SK-N-SH (cell line): Measurements from ENCODE around the gene UGT2A3. TPM values are rescaled to one million over a fixed set of nuclear protein-coding genes. Genes with fewer than 3 reads are reported as not detected.

Experiments used
- CTCF ChIA-PET: fragments of 300-600, 350-600 bp; formaldehyde crosslinking; extraction: SDS; loops from one replicate; lab custom pipeline; 2021; lab: Yijun Ruan, JAX
- POLR2A ChIA-PET: fragments of 350-600 bp; sonication (Branson Sonifier 250); formaldehyde crosslinking; extraction: SDS; loops from one replicate; lab custom pipeline; 2020; ENCODE audit warnings: antibody characterized with exemption, inconsistent platforms; lab: Yijun Ruan, JAX
- DNase-seq: peaks from one replicate; pipeline ENCODE4 v3.0.0; 2012
- H2AFZ ChIP-seq: fragments of 200-600 bp; sonication (generic); 2 replicates; pipeline ENCODE4 v1.8.1; 2016; ENCODE audit warnings: antibody characterized with exemption, mild to moderate bottlenecking, low read depth
- H3F3A ChIP-seq: fragments of 200-600 bp; sonication (generic); replicated peaks from 2 replicates; pipeline ENCODE3; 2016; ENCODE audit warnings: antibody characterized with exemption, mild to moderate bottlenecking; ENCODE audit not compliant: insufficient read depth
- H3K27ac ChIP-seq, 2 experiments: fragments of 200-500 bp in 1 of 2; fragments of 200-600 bp in 1 of 2; sonication (Bioruptor generic) in 1 of 2; sonication (generic), shearing (Covaris generic) in 1 of 2; 2 replicates each; pipeline versions ENCODE4 v1.5.1 to v1.6.1; 2014 to 2016; ENCODE audit warnings: low read depth in 2 of 2, inconsistent platforms in 1 of 2, low read length in 1 of 2, mild to moderate bottlenecking in 1 of 2, mixed read lengths in 1 of 2
- H3K27me3 ChIP-seq: fragments of 200-600 bp; sonication (generic), shearing (Covaris generic); 2 replicates; pipeline ENCODE4 v1.6.1; 2016; ENCODE audit warnings: mixed run types; ENCODE audit not compliant: insufficient read depth
- H3K36me3 ChIP-seq, 2 experiments: fragments of 200-500 bp in 1 of 2; fragments of 200-600 bp in 1 of 2; sonication (Bioruptor generic) in 1 of 2; sonication (generic) in 1 of 2; replicated peaks in 1 of 2; 2 replicates each; pipeline versions ENCODE3 to v1.5.1; 2014 to 2016; ENCODE audit warnings: low read length in 1 of 2, mild to moderate bottlenecking in 1 of 2; ENCODE audit not compliant: insufficient read depth in 2 of 2, control insufficient read depth in 1 of 2
- H3K4me1 ChIP-seq, 2 experiments: fragments of 200-500 bp in 1 of 2; fragments of 200-600 bp in 1 of 2; sonication (Bioruptor generic) in 1 of 2; sonication (generic), shearing (Covaris generic) in 1 of 2; 2 replicates each; pipeline versions ENCODE4 v1.5.1 to v1.6.1; 2014 to 2016; ENCODE audit warnings: low read depth in 1 of 2, low read length in 1 of 2, mixed run types in 1 of 2; ENCODE audit not compliant: insufficient read depth in 2 of 2, control insufficient read depth in 1 of 2
- H3K4me2 ChIP-seq: fragments of 200-600 bp; sonication (generic), shearing (Covaris generic); 2 replicates; pipeline ENCODE4 v1.6.1; 2017; ENCODE audit warnings: mixed run types
- H3K4me3 ChIP-seq, 2 experiments: fragments of 200-500 bp in 1 of 2; fragments of 200-600 bp in 1 of 2; sonication (Bioruptor generic) in 1 of 2; sonication (generic), shearing (Covaris generic) in 1 of 2; 2 replicates each; pipeline versions ENCODE4 v1.5.1 to v1.8.1; 2014 to 2016; ENCODE audit warnings: low read depth in 2 of 2, inconsistent platforms in 1 of 2, low read length in 1 of 2, mild to moderate bottlenecking in 1 of 2, mixed read lengths in 1 of 2, moderate library complexity in 1 of 2
- H3K79me2 ChIP-seq: fragments of 200-600 bp; sonication (generic); 2 replicates; pipeline ENCODE4 v1.8.1; 2017; ENCODE audit warnings: mild to moderate bottlenecking; ENCODE audit not compliant: insufficient read depth
- H3K9ac ChIP-seq: fragments of 200-600 bp; sonication (generic); 2 replicates; pipeline ENCODE4 v1.6.1; 2017; ENCODE audit warnings: mixed run types
- H3K9me2 ChIP-seq: fragments of 200-600 bp; sonication (generic); 2 replicates; pipeline ENCODE4 v1.6.1; 2017; ENCODE audit warnings: mixed run types
- H3K9me3 ChIP-seq: fragments of 200-600 bp; sonication (generic); 2 replicates; pipeline ENCODE4 v1.6.1; 2017; ENCODE audit warnings: mixed run types, mild to moderate bottlenecking, moderate library complexity
- H4K20me1 ChIP-seq: fragments of 200-600 bp; sonication (generic); 2 replicates; pipeline ENCODE4 v1.6.1; 2017; ENCODE audit warnings: mild to moderate bottlenecking, mixed run types; ENCODE audit not compliant: insufficient read depth
- CHD2 ChIP-seq: fragments of 150-350 bp; IDR thresholded peaks from 2 replicates; pipeline ENCODE4 v1.6.1; 2018; ENCODE audit warnings: low read length; ENCODE audit not compliant: partially characterized antibody
- ELF1 ChIP-seq: IDR thresholded peaks from 2 replicates; pipeline ENCODE4 v1.4.0; 2012
- FOXJ3 ChIP-seq: sonication (generic); formaldehyde crosslinking; IDR thresholded peaks from 2 replicates; pipeline ENCODE4 v1.5.1; 2020; ENCODE audit warnings: mild to moderate bottlenecking, missing genetic modification reagents
- GABPA ChIP-seq: IDR thresholded peaks from 2 replicates; pipeline ENCODE4 v1.4.0; 2012; ENCODE audit warnings: low read depth, mild to moderate bottlenecking
- GATA2 ChIP-seq: sonication (generic); formaldehyde crosslinking; IDR thresholded peaks from 2 replicates; pipeline ENCODE4 v1.5.0; 2020; ENCODE audit warnings: mild to moderate bottlenecking, missing genetic modification reagents
- IRF3 ChIP-seq: fragments of 150-350 bp; IDR thresholded peaks from 2 replicates; pipeline ENCODE4 v1.6.1; 2016; ENCODE audit warnings: mild to moderate bottlenecking, low read depth, low read length
- MAX ChIP-seq: IDR thresholded peaks from 2 replicates; pipeline ENCODE4 v1.4.0; 2012; ENCODE audit warnings: low read depth
- PBX3 ChIP-seq: IDR thresholded peaks from 2 replicates; pipeline ENCODE4; 2012
- POLR2AphosphoS5 ChIP-seq: IDR thresholded peaks from 2 replicates; pipeline ENCODE4 v1.6.1; 2012; ENCODE audit warnings: low read depth, low read length
- REST ChIP-seq: IDR thresholded peaks from 2 replicates; pipeline ENCODE4 v1.6.1; 2012; ENCODE audit warnings: mild to moderate bottlenecking, low read depth, low read length, moderate library complexity
- RFX5 ChIP-seq: IDR thresholded peaks from 2 replicates; pipeline ENCODE4 v1.6.1; 2012; ENCODE audit warnings: mild to moderate bottlenecking, improper control_type of control experiment, low read length
- RXRA ChIP-seq: IDR thresholded peaks from 2 replicates; pipeline ENCODE4 v1.4.0; 2012; ENCODE audit warnings: low read depth, mild to moderate bottlenecking, borderline replicate concordance
- SMC3 ChIP-seq: IDR thresholded peaks from 2 replicates; pipeline ENCODE4 v1.6.1; 2012; ENCODE audit warnings: low read depth, low read length, improper control_type of control experiment
- TEAD4 ChIP-seq: IDR thresholded peaks from 2 replicates; pipeline ENCODE4 v1.4.0; 2012; ENCODE audit warnings: mild to moderate bottlenecking, borderline replicate concordance; ENCODE audit not compliant: insufficient read depth
- USF2 ChIP-seq: fragments of 150-350 bp; IDR thresholded peaks from 2 replicates; pipeline ENCODE4 v1.6.1; 2017; ENCODE audit warnings: antibody characterized with exemption, low read length, low read depth, borderline replicate concordance
- ZBTB33 ChIP-seq: IDR thresholded peaks from 2 replicates; pipeline ENCODE4 v1.4.0; 2012; ENCODE audit warnings: low read depth, borderline replicate concordance
- WGBS: methylation state at CpG from one replicate; pipeline ENCODE4 v1.1.6; 2017; ENCODE audit warnings: low lambda C conversion rate; 5-methylcytosine and 5-hydroxymethylcytosine counted together
- polyA plus RNA-seq, 3 experiments: library from polyadenylated mRNA; depleted of rRNA; stranded (reverse); fragments of >200 nt; gene quantifications; 2 replicates each; pipeline ENCODE4 v1.2.3, GENCODE V29; 2012

UGT2A3 gene
- polyA plus RNA-seq, 1 of the 3 experiments (the other 2 are of a cell fraction) = not detected

- H3K9me3 ChIP-seq = no peaks in the 10 kb centered on the region
- H3K9me2 ChIP-seq = no peaks in the 10 kb centered on the region
- H3K4me1 ChIP-seq = no peaks in the 10 kb centered on the region
- no peaks in the 10 kb centered on the region for H3K27me3 ChIP-seq
- no peak overlapping the region for H2AFZ ChIP-seq
- no peak overlapping the region for H3K4me3 ChIP-seq
- no peak overlapping the region for H3K4me2 ChIP-seq
- no peaks in the 10 kb centered on the region for H3F3A ChIP-seq
- H3K36me3 ChIP-seq = no peaks in the 10 kb centered on the region
- DNase-seq = no peak
- POLR2A ChIA-PET = no interaction called here
- H3K9ac ChIP-seq = no peak overlapping the region
- CTCF ChIA-PET = no interaction called here
- H3K27ac ChIP-seq = no peak overlapping the region
- H3K79me2 ChIP-seq = no peaks in the 10 kb centered on the region
- H4K20me1 ChIP-seq = no peaks in the 10 kb centered on the region
- TF ChIP-seq PBX3 (no peak), POLR2AphosphoS5 (no peak), IRF3 (no peak), MAX (no peak), CHD2 (no peak), GATA2 (CRISPR knock-in tag) (no peak), ELF1 (no peak)
- WGBS = 4% methylated on average over 2 of the region's 2 CpGs
Measured at GRCh38 chr4:68984947-68985346, 33.3 kb upstream of the UGT2A3 start.

GRCh38 chr4:68963374-68963773 is 11.8 kb upstream of the UGT2A3 start:
- no peaks in the 10 kb centered on the region for H3K79me2 ChIP-seq
- POLR2A ChIA-PET = no interaction called here
- H3K4me1 ChIP-seq = no peaks in the 10 kb centered on the region
- no peaks in the 10 kb centered on the region for H3K27me3 ChIP-seq
- TF ChIP-seq SMC3 (no peak), CHD2 (no peak), MAX (no peak), GABPA (no peak), PBX3 (no peak), TEAD4 (no peak), RFX5 (no peak), ZBTB33 (no peak), FOXJ3 (no peak), RXRA (no peak), USF2 (no peak), REST (no peak)
- no peak overlapping the region for H3K4me2 ChIP-seq
- H4K20me1 ChIP-seq = no peaks in the 10 kb centered on the region
- no peaks in the 10 kb centered on the region for H3K9me2 ChIP-seq
- DNase-seq = no peak
- WGBS = 3% methylated on average over 2 of the region's 2 CpGs
- H3F3A ChIP-seq = no peaks in the 10 kb centered on the region
- no peaks in the 10 kb centered on the region for H3K9me3 ChIP-seq
- no peak overlapping the region for H3K9ac ChIP-seq
- no peaks in the 10 kb centered on the region for H3K36me3 ChIP-seq
- CTCF ChIA-PET = no interaction called here
- H3K27ac ChIP-seq = no peak overlapping the region
- H2AFZ ChIP-seq = no peak overlapping the region
- no peak overlapping the region for H3K4me3 ChIP-seq
